Astrocyte (in vitro differentiated cells and primary cell): Measurements from ENCODE around the gene SLC26A1.

ENCODE experiments used
- CTCF ChIP-seq: IDR thresholded peaks from 2 replicates; pipeline ENCODE4 v1.5.1; 2011; ENCODE audit warnings: low read depth, mild to moderate bottlenecking, inconsistent platforms, low read length, moderate library complexity; ENCODE audit not compliant: insufficient read depth
- EZH2 ChIP-seq: IDR thresholded peaks from 2 replicates; pipeline ENCODE4 v1.6.1; 2012; ENCODE audit warnings: mild to moderate bottlenecking, low read length, inconsistent platforms; ENCODE audit not compliant: insufficient read depth

GRCh38 chr4:1008840-1009541 lies 15.8 kb upstream of the SLC26A1 start:
- peak; percentile 29 for TF ChIP-seq EZH2
- no peak for TF ChIP-seq CTCF
